SH-SY5Y (cell line): Measurements from ENCODE around the gene PAX5.

ENCODE experiments used
- GATA2 ChIP-seq: IDR thresholded peaks from 2 replicates; pipeline ENCODE4 v1.6.1; 2011; ENCODE audit warnings: mild to moderate bottlenecking, low read depth, low read length
- GATA3 ChIP-seq: IDR thresholded peaks from 2 replicates; pipeline ENCODE4 v1.6.1; 2011; ENCODE audit warnings: low read depth, mild to moderate bottlenecking, low read length, moderate library complexity

Gene PAX5

DNA sequence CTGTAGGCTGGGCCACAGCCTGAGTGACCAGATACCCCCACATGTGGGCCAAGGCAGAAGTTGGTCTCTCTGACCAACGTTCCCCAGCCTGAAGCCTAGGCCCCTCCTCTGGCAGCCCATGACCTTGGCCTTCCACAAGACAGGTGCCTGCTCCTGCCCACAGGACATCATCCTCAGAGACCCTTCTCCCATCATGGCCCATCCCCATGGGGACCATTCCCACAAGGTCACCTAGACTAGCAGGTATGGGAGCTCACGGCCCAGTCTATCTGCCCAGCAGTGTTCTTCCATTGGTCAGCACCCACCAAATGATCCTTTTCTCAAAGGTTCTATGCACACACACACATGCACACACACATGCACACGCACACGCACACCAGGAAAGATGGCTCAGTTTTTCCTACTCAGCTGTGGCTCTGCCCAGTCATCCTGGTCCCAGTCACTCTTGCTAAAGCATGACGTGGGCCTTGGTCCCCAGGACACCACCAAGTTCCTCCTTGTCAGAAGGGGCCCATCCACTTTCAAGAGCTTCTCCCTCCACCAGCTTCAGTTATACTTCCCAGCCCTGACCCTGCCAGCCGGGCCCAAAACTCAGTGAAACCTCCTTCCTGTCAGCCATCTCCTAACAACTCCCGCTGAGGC, 65.4 kb downstream of the PAX5 start:
- TF ChIP-seq GATA3: no peak
- no peak for TF ChIP-seq GATA2

- TF ChIP-seq GATA3: no peak
These were observed 66.1 kb downstream of the PAX5 start for GRCh38 chr9:36967997-36968396.

DNA sequence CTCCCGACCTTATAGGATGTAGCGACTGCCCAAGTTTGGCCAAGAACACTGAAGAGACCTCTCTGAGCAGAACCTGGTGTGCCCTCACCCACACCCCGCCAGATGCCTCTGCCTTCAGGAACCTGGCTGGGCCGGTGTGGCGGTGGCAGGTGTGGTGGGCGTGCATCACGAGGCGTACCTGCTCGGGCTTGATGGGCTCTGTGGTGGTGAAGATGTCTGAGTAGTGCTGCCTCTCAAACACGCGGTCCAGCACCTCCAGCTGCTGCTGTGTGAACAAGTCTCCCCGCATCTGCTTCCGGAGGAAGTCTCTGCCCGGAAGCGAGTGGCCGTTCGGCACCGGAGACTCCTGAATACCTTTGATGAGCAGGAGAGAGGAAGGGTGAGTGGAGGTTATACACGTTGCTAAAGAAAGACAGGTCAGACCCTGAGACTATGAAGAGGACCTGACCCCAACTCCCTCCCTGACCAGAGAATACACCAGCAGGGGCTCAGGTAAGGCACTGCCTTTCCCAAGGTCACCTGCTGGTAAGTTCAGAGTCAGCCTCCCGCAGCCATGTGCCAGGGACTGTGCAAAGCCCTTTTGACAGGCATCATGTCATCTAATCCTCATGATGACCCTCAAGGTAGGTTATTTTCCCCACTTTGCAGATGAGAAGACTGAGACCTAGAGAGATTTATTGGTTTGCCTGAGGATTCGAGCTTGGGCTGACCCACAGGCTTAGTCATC, 67.5 kb downstream of the PAX5 start:
- TF ChIP-seq GATA2 (no peak), GATA3 (no peak)

- TF ChIP-seq GATA3: no peak
These were observed 69.3 kb downstream of the PAX5 start for GRCh38 chr9:36964791-36965190.

- TF ChIP-seq GATA2 (no peak), GATA3 (no peak)
These were observed 70.7 kb downstream of the PAX5 start for GRCh38 chr9:36963346-36963745.

DNA sequence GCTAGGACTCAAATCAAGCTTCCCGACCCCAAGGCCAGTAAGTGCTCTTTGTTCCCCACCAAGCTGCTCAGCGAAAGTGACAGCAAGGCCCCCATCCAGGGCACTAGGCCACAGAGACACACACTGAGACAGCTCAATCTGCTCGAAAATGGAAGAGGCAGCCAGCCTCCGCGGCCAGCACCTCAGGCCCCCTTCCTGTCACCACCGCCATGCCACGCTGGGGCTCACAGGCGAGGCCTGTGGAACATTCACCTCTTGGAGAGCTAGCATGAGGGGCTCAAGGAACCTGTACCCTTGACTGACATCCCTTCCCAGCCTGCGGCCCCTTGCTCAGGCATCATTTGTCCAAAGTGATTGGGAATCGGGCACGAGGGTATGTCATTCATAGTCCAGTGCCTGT, 71.4 kb downstream of the PAX5 start:
- TF ChIP-seq GATA2: no peak
- no peak for TF ChIP-seq GATA3

- TF ChIP-seq GATA2 (no peak), GATA3 (no peak)
These were observed 72.3 kb downstream of the PAX5 start for GRCh38 chr9:36961561-36962325.

DNA sequence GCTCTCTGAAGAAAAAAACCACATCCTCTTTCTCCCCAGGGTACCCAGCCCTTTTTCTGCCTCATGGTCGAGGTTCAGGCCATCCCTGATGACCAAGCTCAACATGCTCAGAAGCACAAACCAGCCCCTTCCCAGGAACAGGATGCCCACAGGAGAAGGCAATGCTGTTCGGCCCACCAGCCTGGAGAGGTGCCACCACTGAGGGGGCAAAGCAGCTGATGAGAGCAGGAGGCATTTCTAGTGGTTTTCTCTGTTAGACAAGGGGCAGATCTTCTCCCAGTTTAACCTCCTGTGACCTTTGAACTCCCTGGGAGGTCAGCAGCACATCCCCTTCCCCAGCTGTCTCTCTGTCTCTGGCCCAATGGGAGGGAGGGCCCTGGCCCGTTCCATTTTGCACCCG, 73.0 kb downstream of the PAX5 start:
- TF ChIP-seq GATA3: no peak
- no peak for TF ChIP-seq GATA2

- TF ChIP-seq GATA3 (no peak), GATA2 (no peak)
These were observed 73.5 kb downstream of the PAX5 start for GRCh38 chr9:36960575-36960955.

GRCh38 chr9:36959681-36960574, 74.1 kb downstream of the PAX5 start:
- no peak for TF ChIP-seq GATA2
- no peak for TF ChIP-seq GATA3

DNA sequence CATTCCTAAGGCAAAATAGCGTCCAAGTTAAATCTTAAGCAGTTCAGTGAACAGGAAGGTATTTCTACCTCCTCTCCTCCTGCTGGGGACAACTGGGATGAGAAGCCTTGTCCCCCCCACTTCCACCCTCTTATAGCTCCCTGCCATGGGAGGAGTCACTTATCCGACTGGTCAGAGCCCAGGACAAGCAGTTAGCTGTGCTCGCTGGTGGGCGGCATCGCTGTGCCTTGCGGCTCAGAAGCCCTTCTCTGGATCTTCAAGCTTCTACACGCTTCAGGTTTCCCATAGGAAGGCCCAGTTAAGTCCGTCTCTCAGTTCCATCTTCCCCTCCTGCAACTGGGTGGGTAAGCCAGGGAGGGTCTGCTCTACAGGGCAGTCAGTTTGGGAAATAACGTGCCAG, 77.2 kb downstream of the PAX5 start:
- TF ChIP-seq GATA3 (no peak), GATA2 (no peak)

- no peak for TF ChIP-seq GATA2
These were observed 83.7 kb downstream of the PAX5 start for GRCh38 chr9:36950389-36950788.

DNA sequence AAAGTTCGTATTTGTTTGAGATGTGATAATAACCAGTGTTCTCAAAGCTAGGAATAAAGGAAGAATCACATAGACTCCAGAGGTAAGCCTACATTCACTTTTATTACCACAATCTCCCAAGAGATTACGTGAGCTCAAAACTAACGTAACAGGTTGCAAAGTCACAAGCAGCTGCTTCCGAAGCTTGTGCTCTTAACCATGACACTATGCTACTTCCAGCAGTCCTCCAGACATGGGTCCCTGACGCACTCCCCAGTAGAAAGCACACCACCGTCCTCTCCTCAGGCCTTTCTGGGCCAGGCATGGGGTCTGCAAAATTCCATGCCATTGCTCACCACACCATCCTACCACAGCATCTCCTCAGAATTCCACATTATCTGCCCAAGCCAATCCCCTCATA, 84.6 kb downstream of the PAX5 start:
- TF ChIP-seq GATA3: no peak
- TF ChIP-seq GATA2: no peak

DNA sequence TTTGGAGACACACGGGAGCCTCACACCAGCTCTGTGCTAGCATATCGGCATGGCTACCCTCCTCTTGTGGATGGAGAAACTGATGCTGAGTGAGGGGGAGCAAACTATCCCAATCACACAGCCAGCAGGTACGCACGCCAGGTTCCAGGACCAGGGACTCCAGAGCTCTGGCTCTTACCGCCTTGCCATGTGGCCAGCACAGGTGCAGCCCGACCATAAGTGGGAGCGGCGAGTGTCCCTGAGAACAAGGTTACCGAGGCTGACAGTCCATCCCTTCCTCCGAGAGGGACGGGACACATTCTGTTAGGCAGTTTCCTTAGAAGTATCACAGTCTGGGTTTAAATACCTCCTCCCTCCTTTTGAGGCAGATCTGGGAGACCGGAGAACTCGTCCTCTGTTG, 86.0 kb downstream of the PAX5 start:
- TF ChIP-seq GATA3: no peak
